HepG2 (cell line): ENCODE results near the gene PDHX. TPM values are rescaled to one million over a fixed set of nuclear protein-coding genes. Genes with fewer than 3 reads are reported as not detected.

ENCODE experiments used
- ADNP ChIP-seq: sonication (generic); formaldehyde crosslinking; IDR thresholded peaks from 2 replicates; pipeline ENCODE4 v1.4.0; 2020; ENCODE audit warnings: missing genetic modification reagents
- ELF1 ChIP-seq: sonication (generic); formaldehyde crosslinking; IDR thresholded peaks from 2 replicates; pipeline ENCODE4 v1.4.0; 2020; ENCODE audit warnings: missing genetic modification reagents
- GATAD2A ChIP-seq: IDR thresholded peaks from 2 replicates; pipeline ENCODE4 v1.6.1; 2016
- GPN1 ChIP-seq: sonication (generic); formaldehyde crosslinking; IDR thresholded peaks from 2 replicates; pipeline ENCODE4 v1.5.1; 2020; ENCODE audit warnings: missing genetic modification reagents, borderline replicate concordance
- GRHL1 ChIP-seq: sonication (generic); formaldehyde crosslinking; conservative IDR thresholded peaks from 2 replicates; pipeline ENCODE4 v1.8.0; 2022; ENCODE audit warnings: missing genetic modification reagents
- ISX ChIP-seq: sonication (generic); formaldehyde crosslinking; conservative IDR thresholded peaks from 2 replicates; pipeline ENCODE4 v1.5.0; 2020; ENCODE audit warnings: missing genetic modification reagents
- MBNL3 ChIP-seq: fragments of 250-450 bp; sonication (Bioruptor Pico); conservative IDR thresholded peaks from 2 replicates; pipeline ENCODE4 v1.8.0; 2022; ENCODE audit warnings: mild to moderate bottlenecking, inconsistent platforms
- MEF2D ChIP-seq: sonication (generic); formaldehyde crosslinking; IDR thresholded peaks from 2 replicates; pipeline ENCODE4 v1.5.1; 2020; ENCODE audit warnings: mild to moderate bottlenecking, missing genetic modification reagents
- PHF21A ChIP-seq: sonication (generic); formaldehyde crosslinking; IDR thresholded peaks from 2 replicates; pipeline ENCODE4 v1.5.0; 2020; ENCODE audit warnings: mild to moderate bottlenecking, missing genetic modification reagents
- POLR2AphosphoS2 ChIP-seq: IDR thresholded peaks from 2 replicates; pipeline ENCODE4 v1.6.1; 2011; ENCODE audit warnings: low read depth, low read length, improper control_type of control experiment
- PTBP1 ChIP-seq: fragments of 200-400 bp; formaldehyde crosslinking; IDR thresholded peaks from 2 replicates; pipeline ENCODE4 v1.6.1; 2018; ENCODE audit warnings: low read length, low read depth; ENCODE audit not compliant: poor library complexity, severe bottlenecking
- SNAPC2 ChIP-seq: sonication (generic); formaldehyde crosslinking; IDR thresholded peaks from 2 replicates; pipeline ENCODE4 v1.8.1; 2022; ENCODE audit warnings: mild to moderate bottlenecking, missing genetic modification reagents
- STAT6 ChIP-seq: sonication (generic); formaldehyde crosslinking; IDR thresholded peaks from 2 replicates; pipeline ENCODE4 v1.4.0; 2020; ENCODE audit warnings: missing genetic modification reagents, mild to moderate bottlenecking, borderline replicate concordance
- TCF12 ChIP-seq, 2 experiments: fragments of 450-650 bp in 1 of 2; sonication (generic) in 1 of 2; formaldehyde crosslinking in 1 of 2; IDR thresholded peaks; 2 replicates each; pipeline versions ENCODE4 v1.6.1 to v1.8.0; 2017 to 2022; ENCODE audit warnings: antibody characterized with exemption in 1 of 2, mild to moderate bottlenecking in 1 of 2, missing genetic modification reagents in 1 of 2, moderate library complexity in 1 of 2
- XRCC5 ChIP-seq: fragments of 200-400 bp; formaldehyde crosslinking; optimal IDR thresholded peaks from 2 replicates; pipeline ENCODE3; 2017; ENCODE audit warnings: mild to moderate bottlenecking, low read length
- ZNF224 ChIP-seq: sonication (generic); formaldehyde crosslinking; IDR thresholded peaks from 2 replicates; pipeline ENCODE4 v1.5.0; 2020; ENCODE audit warnings: mild to moderate bottlenecking, missing genetic modification reagents
- ZNF350 ChIP-seq: sonication (generic); formaldehyde crosslinking; IDR thresholded peaks from 2 replicates; pipeline ENCODE4 v1.4.0; 2020; ENCODE audit warnings: mild to moderate bottlenecking, low read depth, missing genetic modification reagents, borderline replicate concordance
- ZNF552 ChIP-seq: sonication (generic); formaldehyde crosslinking; IDR thresholded peaks from 2 replicates; pipeline ENCODE4 v1.9.0; 2022; ENCODE audit warnings: missing genetic modification reagents, mild to moderate bottlenecking, borderline replicate concordance
- ZNF678 ChIP-seq: sonication (generic); formaldehyde crosslinking; IDR thresholded peaks from 2 replicates; pipeline ENCODE4 v1.4.0; 2020; ENCODE audit warnings: mild to moderate bottlenecking, missing genetic modification reagents
- ZNF740 ChIP-seq: sonication (generic); formaldehyde crosslinking; IDR thresholded peaks from 2 replicates; pipeline ENCODE4 v1.4.0; 2020; ENCODE audit warnings: missing genetic modification reagents
- ZNF816 ChIP-seq: sonication (generic); formaldehyde crosslinking; IDR thresholded peaks from 2 replicates; pipeline ENCODE4 v1.8.0; 2022; ENCODE audit warnings: missing genetic modification reagents, mild to moderate bottlenecking, borderline replicate concordance
- ZXDC ChIP-seq: sonication (generic); formaldehyde crosslinking; IDR thresholded peaks from 2 replicates; pipeline ENCODE4 v1.5.0; 2020; ENCODE audit warnings: mild to moderate bottlenecking, missing genetic modification reagents
- polyA plus RNA-seq, 8 experiments: library from polyadenylated mRNA; depleted of rRNA in 3 of 8; stranded (reverse) in 7 of 8; unstranded in 1 of 8; fragments of >200 nt; fragmentation: Illumina TruSeq in 4 of 8; extraction: Trizol in 4 of 8; gene quantifications; 2 replicates each; pipeline versions ENCODE4 v1.2.1 to v1.2.3, GENCODE V29; 2011 to 2016; ENCODE audit warnings: low read depth in 4 of 8, missing spikeins in 1 of 8, mixed read lengths in 1 of 8; ENCODE audit not compliant: insufficient read depth in 1 of 8
- total RNA-seq, 5 experiments: library from RNA; depleted of rRNA; stranded (reverse); fragments of >200 nt; fragmentation: Illumina TruSeq; extraction: Trizol; gene quantifications; 2 replicates each; pipeline ENCODE4 v1.2.3, GENCODE V29; 2016; ENCODE audit warnings: low read depth in 1 of 5

The PDHX gene
- total and polyA plus RNA-seq, 2 of the 13 experiments (the other 11 are each of a cell fraction or from before 2014, with no cell fraction given), result 41.0 to 73.8 TPM

- TF ChIP-seq GPN1 (CRISPR knock-in tag), result no peak
- no peak for TF ChIP-seq GRHL1 (CRISPR knock-in tag)
- TF ChIP-seq ELF1 (CRISPR knock-in tag), result peak; percentile 52
- peak; percentile 27 for TF ChIP-seq XRCC5
- TF ChIP-seq ZNF552, result 0 out of 2 replicates have a peak, but pooled peaks have one; percentile 78
- TF ChIP-seq MEF2D (CRISPR knock-in tag), result no peak
- 0 out of 2 replicates have a peak, but pooled peaks have one; percentile 51 for TF ChIP-seq ZNF678
- TF ChIP-seq ISX (CRISPR knock-in tag), result 0 out of 2 replicates have a peak, but pooled peaks have one; percentile 37
- TF ChIP-seq MBNL3 (CRISPR knock-in tag), result no peak
- peak; percentile 65; the same call in 1 of the 2 replicates for TF ChIP-seq SNAPC2
- TF ChIP-seq TCF12 (IDR thresholded peaks at IDR 0.05), result no peak
- 0 out of 2 replicates have a peak, but pooled peaks have one; percentile 66 for TF ChIP-seq TCF12 (CRISPR knock-in tag; IDR thresholded peaks at IDR 0.05)
- TF ChIP-seq ZNF816, result peak; percentile 41; the same call in 1 of the 2 replicates
- peak; percentile 88 for TF ChIP-seq ZNF350 (CRISPR knock-in tag)
- peak; percentile 36; the same call in 1 of the 2 replicates for TF ChIP-seq GATAD2A
- no peak for TF ChIP-seq ADNP (CRISPR knock-in tag)
- no peak for TF ChIP-seq ZXDC
- TF ChIP-seq ZNF224 (CRISPR knock-in tag), result no peak; the same call in 1 of the 2 replicates
- TF ChIP-seq POLR2AphosphoS2, result no peak
- TF ChIP-seq PTBP1, result no peak
- TF ChIP-seq PHF21A (CRISPR knock-in tag), result peak; percentile 56
- TF ChIP-seq ZNF740, result peak; percentile 88
- TF ChIP-seq STAT6 (CRISPR knock-in tag), result peak; percentile 45; the same call in 1 of the 2 replicates
Measured at GRCh38 chr11:34916015-34916842, at the start of gene PDHX, which contains the start of gene APIP (continued).
